Mucosa of descending colon (tissue), 3 donors: ENCODE data around the gene CDKAL1. TPM values are rescaled to one million over a fixed set of nuclear protein-coding genes. Genes with fewer than 3 reads are reported as not detected.

ENCODE experiments used
- ATAC-seq: fragments of 200-7000 bp; cut with Tn5 transposase; one replicate; pipeline ENCODE4 v1.9.1; 2020; ENCODE audit warnings: mild to moderate bottlenecking, moderate library complexity
- DNase-seq, 3 donors: peaks; one replicate each; pipeline ENCODE4 v3.0.0-alpha.2; 2020
- H3K36me3 ChIP-seq: fragments of 200-600 bp; one replicate; pipeline ENCODE4 v1.8.0; 2021; ENCODE audit warnings: low read depth, mild to moderate bottlenecking
- H3K4me1 ChIP-seq: fragments of 200-600 bp; one replicate; pipeline ENCODE4 v1.8.0; 2021; ENCODE audit warnings: low read depth, mild to moderate bottlenecking
- H3K4me3 ChIP-seq: fragments of 200-600 bp; one replicate; pipeline ENCODE4 v1.8.0; 2021; ENCODE audit warnings: mild to moderate bottlenecking
- H3K9me3 ChIP-seq: fragments of 200-600 bp; one replicate; pipeline ENCODE4 v1.8.0; 2021; ENCODE audit warnings: mild to moderate bottlenecking
- intact Hi-C, 2 donors: fragments of 100-400 bp; cut with DNase I in 1 of 2; cut with micrococcal nuclease in 1 of 2; formaldehyde crosslinking; loops; one replicate each; pipeline versions ENCODE4 v1.11.0 to v1.11.1; 2022; cut with DNase I, micrococcal nuclease
- total RNA-seq, 3 donors: library from RNA; stranded (reverse); fragmentation: NEBNext Ultra II Directional in 2 of 3; extraction: Animal tissue kit (Norgen Biotek cat#: 25700) in 2 of 3; gene quantifications; one replicate each; pipeline versions ENCODE4 v1.2.1 to v1.2.4, GENCODE V29; 2021 to 2023
- TF ChIP-seq, protein P1 (sequence below): fragments of 200-600 bp; IDR thresholded peaks from one replicate; pipeline ENCODE4 v1.8.0; 2022; ENCODE audit warnings: antibody characterized with exemption, mild to moderate bottlenecking
- donor health status: DM: no; HTN: no; CAD: no; lungs with moderate emphysema.
- donor health status: DM: no; HTN: no; CAD: no.
- donor health status: DM: no; HTN: yes; CAD: no.

The CDKAL1 gene
- total RNA-seq, 3 donors from 2014 or later = 13.4 to 15.5 (median 15.3) TPM

DNA sequence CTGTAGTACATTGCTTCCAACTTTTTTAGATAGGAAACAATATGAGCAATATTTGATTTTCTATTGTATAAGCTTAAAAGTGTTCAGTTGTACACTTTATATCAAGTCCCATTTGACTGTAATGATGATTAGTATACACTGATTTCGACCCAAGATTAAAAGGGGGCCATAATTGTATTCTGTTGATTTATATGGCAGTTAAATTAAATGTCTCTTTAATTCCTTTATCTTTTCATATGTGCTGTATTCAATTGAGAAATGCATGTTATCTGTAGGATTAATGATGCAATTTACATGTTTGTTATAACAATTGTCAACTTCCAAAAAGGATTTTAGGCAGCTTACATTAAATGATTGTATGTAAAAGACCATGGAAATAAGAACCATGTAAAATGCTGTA lies 317.5 kb downstream of the CDKAL1 start:
- no peak for DNase-seq
- H3K36me3 ChIP-seq = no peaks in the 10 kb centered on the region
- H3K4me1 ChIP-seq = no peaks in the 10 kb centered on the region
- intact Hi-C loops = no loop called here
- no peak for ATAC-seq
- no peak overlapping the region for H3K4me3 ChIP-seq
- TF ChIP-seq, protein P1, sequence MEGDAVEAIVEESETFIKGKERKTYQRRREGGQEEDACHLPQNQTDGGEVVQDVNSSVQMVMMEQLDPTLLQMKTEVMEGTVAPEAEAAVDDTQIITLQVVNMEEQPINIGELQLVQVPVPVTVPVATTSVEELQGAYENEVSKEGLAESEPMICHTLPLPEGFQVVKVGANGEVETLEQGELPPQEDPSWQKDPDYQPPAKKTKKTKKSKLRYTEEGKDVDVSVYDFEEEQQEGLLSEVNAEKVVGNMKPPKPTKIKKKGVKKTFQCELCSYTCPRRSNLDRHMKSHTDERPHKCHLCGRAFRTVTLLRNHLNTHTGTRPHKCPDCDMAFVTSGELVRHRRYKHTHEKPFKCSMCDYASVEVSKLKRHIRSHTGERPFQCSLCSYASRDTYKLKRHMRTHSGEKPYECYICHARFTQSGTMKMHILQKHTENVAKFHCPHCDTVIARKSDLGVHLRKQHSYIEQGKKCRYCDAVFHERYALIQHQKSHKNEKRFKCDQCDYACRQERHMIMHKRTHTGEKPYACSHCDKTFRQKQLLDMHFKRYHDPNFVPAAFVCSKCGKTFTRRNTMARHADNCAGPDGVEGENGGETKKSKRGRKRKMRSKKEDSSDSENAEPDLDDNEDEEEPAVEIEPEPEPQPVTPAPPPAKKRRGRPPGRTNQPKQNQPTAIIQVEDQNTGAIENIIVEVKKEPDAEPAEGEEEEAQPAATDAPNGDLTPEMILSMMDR = no peak
- H3K9me3 ChIP-seq = no peaks in the 10 kb centered on the region

DNA sequence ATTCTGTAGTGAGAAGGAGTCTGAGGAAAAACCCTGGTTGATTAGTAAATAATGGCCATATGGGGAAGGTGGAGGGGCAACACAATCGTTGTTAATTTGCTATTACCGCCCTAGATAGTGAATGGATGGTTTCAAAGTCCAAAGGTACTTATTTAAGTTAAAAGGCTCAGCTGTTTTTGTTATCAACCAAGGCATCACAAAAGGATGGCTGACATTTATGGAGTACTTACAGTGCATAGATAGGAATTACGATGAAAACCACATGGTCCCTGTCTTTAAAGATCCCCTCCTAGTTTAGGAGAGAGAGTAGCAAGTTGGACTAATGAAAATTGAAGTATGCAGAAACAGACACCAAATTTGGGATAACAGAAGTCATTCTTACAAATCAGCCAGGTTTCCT lies 319.6 kb downstream of the CDKAL1 start:
- Histone ChIP-seq H3K4me3 (no peak overlapping the region), H3K36me3 (no peaks in the 10 kb centered on the region), H3K9me3 (no peaks in the 10 kb centered on the region), H3K4me1 (no peaks in the 10 kb centered on the region)
- ATAC-seq = no peak
- intact Hi-C loops = no loop called here
- DNase-seq = no peak
- TF ChIP-seq, protein P1 = no peak

GRCh38 chr6:20856681-20857288 lies 322.5 kb downstream of the CDKAL1 start:
- Histone ChIP-seq H3K4me1 (no peaks in the 10 kb centered on the region), H3K36me3 (no peaks in the 10 kb centered on the region), H3K9me3 (no peaks in the 10 kb centered on the region), H3K4me3 (no peak overlapping the region)
- intact Hi-C loops = no loop called here
- no peak for ATAC-seq
- TF ChIP-seq, protein P1 = no peak
- DNase-seq = no peak

GRCh38 chr6:20861481-20861880 lies 327.2 kb downstream of the CDKAL1 start:
- no peaks in the 10 kb centered on the region for H3K9me3 ChIP-seq
- no peaks in the 10 kb centered on the region for H3K4me1 ChIP-seq
- ATAC-seq = no peak
- DNase-seq = no peak
- H3K4me3 ChIP-seq = no peak overlapping the region
- intact Hi-C loops = no loop called here
- no peaks in the 10 kb centered on the region for H3K36me3 ChIP-seq
- TF ChIP-seq, protein P1 = no peak

GRCh38 chr6:20866036-20866435 lies 331.8 kb downstream of the CDKAL1 start:
- no peak for DNase-seq
- no peaks in the 10 kb centered on the region for H3K36me3 ChIP-seq
- ATAC-seq = no peak
- no peak overlapping the region for H3K4me3 ChIP-seq
- intact Hi-C loops = no loop called here
- TF ChIP-seq, protein P1 = no peak
- no peaks in the 10 kb centered on the region for H3K4me1 ChIP-seq
- no peaks in the 10 kb centered on the region for H3K9me3 ChIP-seq
